ENCODE data around the gene OR8I2. TPM values are rescaled to one million over a fixed set of nuclear protein-coding genes. Genes with fewer than 3 reads are reported as not detected.
"Not testable (repeated sequence)": the region's sequence is repeated elsewhere in the genome, so short reads cannot be mapped to it uniquely, and the experiment has no call there.

The OR8I2 gene
- total RNA-seq, 1 experiment from 2014 or later: not detected

- peaks cover 12% of the 10 kb centered on the region for H3K27me3 Mint-ChIP-seq (ENCODE audit: low read depth)
- POLR2A ChIA-PET, ATAC-seq, CTCF ChIA-PET, H3K36me3 Mint-ChIP-seq: not testable (repeated sequence)
- peaks cover 10% of the 10 kb centered on the region for H3K9me3 Mint-ChIP-seq
- TF ChIP-seq FOXK1 (CRISPR knock-in tag; IDR thresholded peaks at IDR 0.05) (0 out of 2 replicates have a peak, but pooled peaks have one; percentile 31), ZNF532 (CRISPR knock-in tag; IDR thresholded peaks at IDR 0.05; ENCODE audit: borderline replicate concordance) (0 out of 2 replicates have a peak, but pooled peaks have one; percentile 45), USF1 (CRISPR knock-in tag; IDR thresholded peaks at IDR 0.05) (peak; percentile 40; the same call in 1 of the 2 replicates)
- TF ChIP-seq, protein P1, sequence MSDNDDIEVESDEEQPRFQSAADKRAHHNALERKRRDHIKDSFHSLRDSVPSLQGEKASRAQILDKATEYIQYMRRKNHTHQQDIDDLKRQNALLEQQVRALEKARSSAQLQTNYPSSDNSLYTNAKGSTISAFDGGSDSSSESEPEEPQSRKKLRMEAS (CRISPR knock-in tag; IDR thresholded peaks at IDR 0.05): 0 out of 2 replicates have a peak, but pooled peaks have one; percentile 33
- peak overlapping the region; percentile 96 for H3K27ac Mint-ChIP-seq
- peak overlapping the region; percentile 22 for H3K4me3 Mint-ChIP-seq
- DNase-seq (ENCODE audit: low spot score): peak; percentile 10
- peaks cover 55% of the 10 kb centered on the region for H3K4me1 Mint-ChIP-seq
These were observed 35.4 kb upstream of the OR8I2 start for GRCh38 chr11:56057661-56058237.

GRCh38 chr11:56058260-56058780, 34.8 kb upstream of the OR8I2 start:
- H3K36me3 Mint-ChIP-seq; H3K9me3 Mint-ChIP-seq; DNase-seq (ENCODE audit: low spot score); POLR2A ChIA-PET; ATAC-seq; CTCF ChIA-PET: not testable (repeated sequence)
- Mint-ChIP-seq H3K4me3 (peak overlapping the region; percentile 15; the same call in 1 of the 2 replicates), H3K27ac (peak overlapping the region; percentile 96), H3K4me1 (peaks cover 55% of the 10 kb centered on the region), H3K27me3 (ENCODE audit: low read depth) (peaks cover 12% of the 10 kb centered on the region)

DNA sequence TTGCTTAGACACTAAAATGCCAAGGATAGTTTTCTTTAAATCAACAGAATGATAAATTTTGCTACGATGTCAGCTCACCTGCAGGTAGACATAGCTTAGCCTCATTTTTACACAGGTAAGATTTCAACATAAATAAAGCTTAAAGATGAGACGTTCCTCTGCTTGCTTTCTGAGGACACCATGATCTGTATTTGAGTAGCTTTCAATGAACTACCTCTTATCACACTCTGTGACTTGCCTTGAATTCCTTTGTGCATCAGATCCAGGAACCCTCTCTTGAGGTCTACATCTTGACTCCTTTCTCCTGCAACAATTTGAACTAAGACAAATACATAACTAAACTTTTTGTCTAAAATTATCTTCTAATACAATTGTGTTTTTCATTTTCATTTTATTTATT, 26.1 kb upstream of the OR8I2 start:
- peaks cover 18% of the 10 kb centered on the region for H3K9me3 Mint-ChIP-seq
- POLR2A ChIA-PET: no interaction called here
- H3K27ac Mint-ChIP-seq: no peak overlapping the region
- H3K4me1 Mint-ChIP-seq: no peaks in the 10 kb centered on the region
- CTCF ChIA-PET: no interaction called here
- H3K36me3 Mint-ChIP-seq: 0 out of 2 replicates have a peak, but pooled peaks cover 3% of the 10 kb centered on the region
- no peak overlapping the region for H3K4me3 Mint-ChIP-seq
- no peaks in the 10 kb centered on the region for H3K27me3 Mint-ChIP-seq (ENCODE audit: low read depth)
- DNase-seq (ENCODE audit: low spot score): no peak
- ATAC-seq: no peak
- TF ChIP-seq NFATC4 (CRISPR knock-in tag; IDR thresholded peaks at IDR 0.05) (no peak), ZSCAN18 (CRISPR knock-in tag; IDR thresholded peaks at IDR 0.05) (no peak), RELA (CRISPR knock-in tag; IDR thresholded peaks at IDR 0.05; ENCODE audit: borderline replicate concordance) (no peak), ZNF423 (CRISPR knock-in tag; IDR thresholded peaks at IDR 0.05) (no peak), ZNF396 (CRISPR knock-in tag; IDR thresholded peaks at IDR 0.05; ENCODE audit: borderline replicate concordance) (no peak), GTF2I (CRISPR knock-in tag; conservative IDR thresholded peaks at IDR 0.05) (no peak), USF1 (CRISPR knock-in tag; IDR thresholded peaks at IDR 0.05) (no peak), ZNF219 (CRISPR knock-in tag; IDR thresholded peaks at IDR 0.05; ENCODE audit: borderline replicate concordance) (no peak), ESRRA (CRISPR knock-in tag; IDR thresholded peaks at IDR 0.05; ENCODE audit: borderline replicate concordance) (no peak), PRRX2 (CRISPR knock-in tag; IDR thresholded peaks at IDR 0.05) (no peak), CREM (CRISPR knock-in tag; IDR thresholded peaks at IDR 0.05) (no peak), SOX15 (CRISPR knock-in tag; IDR thresholded peaks at IDR 0.05) (no peak), FOXJ3 (CRISPR knock-in tag; IDR thresholded peaks at IDR 0.05; ENCODE audit: borderline replicate concordance) (no peak), GRHL2 (CRISPR knock-in tag; IDR thresholded peaks at IDR 0.05; ENCODE audit: insufficient replicate concordance, severe bottlenecking) (no peak)
- TF ChIP-seq, protein P2, sequence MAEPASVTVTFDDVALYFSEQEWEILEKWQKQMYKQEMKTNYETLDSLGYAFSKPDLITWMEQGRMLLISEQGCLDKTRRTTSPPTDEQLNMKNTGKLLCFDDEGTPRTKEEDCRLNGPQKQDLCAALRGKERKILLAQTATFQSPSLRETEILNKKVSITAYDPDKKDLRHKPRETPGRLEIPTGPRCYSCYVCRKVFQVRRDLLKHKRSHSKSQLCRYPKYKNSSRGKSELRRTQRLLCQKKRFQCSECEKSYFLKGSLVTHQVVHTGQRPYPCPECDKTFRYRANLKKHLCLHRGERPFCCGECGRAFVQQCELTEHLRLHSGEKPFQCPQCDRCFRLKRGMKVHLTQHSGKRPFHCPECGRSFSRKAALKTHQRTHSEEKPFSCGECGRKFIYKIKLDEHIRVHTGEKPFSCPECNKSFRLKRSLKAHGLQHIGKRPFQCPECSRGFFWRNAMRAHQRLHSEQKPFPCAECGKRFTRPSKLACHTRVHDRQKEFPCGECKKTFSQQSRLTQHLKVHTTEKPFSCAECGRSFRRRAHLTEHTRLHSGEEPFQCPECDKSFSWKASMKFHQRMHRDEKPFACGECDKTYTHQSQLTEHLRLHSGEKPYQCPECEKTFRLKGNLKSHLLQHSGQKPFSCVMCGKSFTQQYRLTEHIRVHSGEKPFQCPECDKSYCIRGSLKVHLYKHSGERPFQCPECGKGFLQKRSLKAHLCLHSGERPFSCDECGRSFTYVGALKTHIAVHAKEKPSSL (CRISPR knock-in tag; conservative IDR thresholded peaks at IDR 0.05): no peak
- TF ChIP-seq, protein P3, sequence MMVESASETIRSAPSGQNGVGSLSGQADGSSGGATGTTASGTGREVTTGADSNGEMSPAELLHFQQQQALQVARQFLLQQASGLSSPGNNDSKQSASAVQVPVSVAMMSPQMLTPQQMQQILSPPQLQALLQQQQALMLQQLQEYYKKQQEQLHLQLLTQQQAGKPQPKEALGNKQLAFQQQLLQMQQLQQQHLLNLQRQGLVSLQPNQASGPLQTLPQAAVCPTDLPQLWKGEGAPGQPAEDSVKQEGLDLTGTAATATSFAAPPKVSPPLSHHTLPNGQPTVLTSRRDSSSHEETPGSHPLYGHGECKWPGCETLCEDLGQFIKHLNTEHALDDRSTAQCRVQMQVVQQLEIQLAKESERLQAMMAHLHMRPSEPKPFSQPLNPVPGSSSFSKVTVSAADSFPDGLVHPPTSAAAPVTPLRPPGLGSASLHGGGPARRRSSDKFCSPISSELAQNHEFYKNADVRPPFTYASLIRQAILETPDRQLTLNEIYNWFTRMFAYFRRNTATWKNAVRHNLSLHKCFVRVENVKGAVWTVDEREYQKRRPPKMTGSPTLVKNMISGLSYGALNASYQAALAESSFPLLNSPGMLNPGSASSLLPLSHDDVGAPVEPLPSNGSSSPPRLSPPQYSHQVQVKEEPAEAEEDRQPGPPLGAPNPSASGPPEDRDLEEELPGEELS (CRISPR knock-in tag; IDR thresholded peaks at IDR 0.05): no peak
